NCI-H2171 (cell line): ENCODE results near the gene BTD.

Experiments
- DNase-seq: peaks from one replicate; lab custom pipeline; 2025; lab: John Stamatoyannopoulos, UW

BTD gene

DNA sequence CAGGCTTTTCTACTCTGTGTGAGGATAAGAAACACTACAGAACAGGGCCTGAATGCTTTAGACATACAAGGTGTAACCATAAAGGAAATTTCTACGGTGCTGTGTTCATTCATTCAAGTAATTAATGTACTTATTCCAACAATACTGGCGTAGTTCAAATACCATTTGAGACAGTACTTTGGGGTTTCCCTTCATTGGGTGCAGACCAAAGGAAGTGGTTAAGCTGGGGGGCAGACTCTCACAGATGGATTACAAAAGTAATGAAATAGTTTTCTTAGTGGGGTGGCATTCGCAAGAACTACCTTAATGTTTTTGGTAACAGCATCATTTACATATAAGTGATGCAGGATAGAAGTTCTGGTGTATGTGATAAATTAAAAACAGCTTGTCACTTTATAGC lies 65.9 kb downstream of the BTD start:
- DNase-seq, result no peak

DNA sequence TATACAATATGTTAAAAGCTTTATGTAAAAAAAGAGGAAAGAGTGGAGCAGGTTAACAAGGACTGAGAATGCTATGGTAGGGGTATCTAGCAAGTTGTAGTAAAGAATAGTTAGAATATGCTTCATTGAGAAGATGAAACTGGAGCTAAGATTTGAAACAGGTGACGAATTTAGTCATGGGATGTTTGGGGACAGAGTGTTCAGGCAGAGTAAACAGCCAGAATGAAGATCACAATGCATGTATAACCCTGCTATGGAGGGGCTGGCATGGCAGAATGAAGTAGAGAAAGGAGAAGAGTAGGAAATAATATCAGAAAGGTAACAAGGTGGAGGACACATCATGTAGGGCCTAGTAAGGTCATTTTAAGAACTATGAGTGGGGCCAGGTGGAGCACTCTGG lies 72.0 kb downstream of the BTD start:
- DNase-seq, result no peak

DNA sequence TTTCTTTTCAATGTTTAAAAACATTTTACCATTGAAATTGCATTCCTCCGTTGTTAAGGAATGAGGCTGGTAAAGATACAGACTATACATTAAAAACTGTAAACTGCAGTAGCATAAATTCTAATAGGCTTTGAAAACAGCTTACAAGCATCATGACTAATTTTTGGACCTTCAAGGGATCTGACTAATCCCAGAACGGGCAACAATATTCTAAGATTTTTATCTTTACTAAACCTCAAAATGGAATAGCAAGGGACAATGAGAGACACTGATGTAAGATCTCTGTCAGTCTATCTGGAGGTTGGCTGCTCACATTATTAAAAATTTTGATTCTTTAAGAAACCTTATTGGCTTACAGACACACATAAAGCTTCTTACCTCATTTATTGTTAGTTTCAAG lies 74.7 kb downstream of the BTD start:
- DNase-seq, result no peak

DNA sequence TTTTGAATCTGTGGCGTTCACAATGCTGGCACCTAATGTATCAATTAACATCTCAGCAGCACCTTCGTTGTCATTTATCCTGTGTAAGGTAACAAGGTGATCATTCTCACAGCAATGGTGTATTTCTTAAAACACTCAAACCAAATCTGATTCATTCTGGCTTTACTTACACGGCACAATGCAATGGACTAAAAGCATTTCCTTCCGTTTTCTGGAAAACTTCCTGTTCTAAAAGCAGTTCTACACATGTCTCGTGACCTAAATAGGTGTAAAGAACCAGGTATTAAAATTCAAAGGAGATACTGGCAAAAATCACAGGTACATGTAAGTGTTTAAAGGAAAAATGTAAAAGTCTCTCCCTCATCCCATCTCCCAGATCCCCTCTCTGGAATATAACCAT lies 77.8 kb downstream of the BTD start:
- no peak for DNase-seq

DNA sequence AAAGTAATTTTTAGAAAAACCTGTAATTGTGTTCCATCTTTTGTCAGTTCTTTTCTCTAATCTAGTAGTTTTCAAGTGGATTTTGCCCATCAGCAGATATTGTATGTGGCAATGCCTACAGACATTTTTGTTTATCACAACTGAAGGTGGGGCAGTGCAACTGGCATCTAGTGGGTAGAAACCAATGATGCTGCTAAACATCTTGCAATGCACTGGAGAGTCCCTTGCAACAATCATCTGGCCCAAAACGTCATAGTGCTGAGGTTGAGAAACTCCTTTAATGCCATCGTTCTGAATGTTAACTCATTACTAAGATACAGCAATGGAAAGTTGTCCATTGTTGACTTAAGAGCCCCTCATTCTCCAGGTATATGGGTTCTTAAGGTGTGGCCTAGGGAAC lies 80.1 kb downstream of the BTD start:
- DNase-seq, result no peak

DNA sequence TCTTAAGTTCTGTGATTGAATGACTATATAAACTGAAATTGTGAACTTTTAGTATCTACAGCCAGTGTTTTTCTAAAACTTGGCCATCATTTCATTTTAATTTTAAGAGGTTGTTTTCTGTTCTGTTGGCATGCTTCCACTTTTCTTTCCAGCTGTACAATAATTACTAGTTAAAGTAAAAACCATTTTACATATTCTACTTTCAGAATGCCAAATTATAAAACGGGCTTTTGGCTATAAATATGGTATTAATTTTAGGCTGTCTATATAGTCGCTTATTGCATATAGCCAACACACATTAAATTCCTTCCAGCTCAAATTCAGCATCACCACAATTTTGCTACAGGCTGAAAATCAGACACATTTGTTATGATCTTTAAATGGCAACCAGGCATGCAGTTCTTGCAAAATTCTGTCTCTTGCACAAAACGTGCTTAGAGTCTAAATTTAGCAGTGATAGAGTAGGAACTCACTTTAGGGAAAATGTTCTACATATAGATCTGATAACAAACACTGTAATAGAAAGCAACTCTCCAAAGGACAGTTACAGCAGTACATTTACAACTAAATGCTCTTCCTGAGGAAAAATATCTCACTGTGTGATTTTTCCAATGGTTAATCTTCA lies 81.1 kb downstream of the BTD start:
- no peak for DNase-seq

DNA sequence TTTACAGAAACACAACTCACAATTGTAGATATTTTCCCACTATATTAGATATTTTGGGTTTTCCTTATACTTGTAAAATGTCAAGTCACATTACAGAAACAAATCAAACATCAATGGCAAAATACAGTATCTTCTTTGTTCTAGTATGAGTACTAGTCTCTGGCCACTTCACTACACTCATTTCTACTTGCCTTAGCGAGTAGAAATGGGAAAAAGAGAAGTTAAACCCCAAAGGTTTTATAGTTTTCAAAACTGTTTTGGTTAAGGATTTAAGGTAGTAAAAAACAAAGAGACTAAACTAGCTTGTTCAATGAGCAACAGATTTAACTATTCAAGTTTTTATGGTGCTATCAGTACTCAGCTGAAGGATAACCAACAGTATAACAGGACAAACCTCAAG lies 81.7 kb downstream of the BTD start:
- DNase-seq, result no peak

DNA sequence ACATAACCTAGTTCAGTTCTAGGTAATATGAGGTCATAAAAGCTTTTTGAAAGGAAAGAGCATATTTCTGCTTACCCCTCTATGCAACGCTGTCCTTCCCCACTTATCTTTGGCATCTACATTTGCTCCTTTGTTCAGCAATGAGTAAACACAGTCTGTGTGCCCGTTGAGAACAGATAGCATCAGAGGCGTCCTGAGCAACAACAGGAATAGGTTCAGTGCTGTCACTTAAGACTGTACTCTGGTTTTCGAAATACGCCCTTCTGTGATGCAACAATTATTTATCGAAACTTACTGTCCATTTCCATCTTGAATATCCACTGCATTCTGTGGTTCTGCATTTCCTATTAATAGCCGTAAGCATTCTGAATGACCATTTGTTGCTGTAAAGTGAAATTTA lies 84.4 kb downstream of the BTD start:
- DNase-seq, result no peak

DNA sequence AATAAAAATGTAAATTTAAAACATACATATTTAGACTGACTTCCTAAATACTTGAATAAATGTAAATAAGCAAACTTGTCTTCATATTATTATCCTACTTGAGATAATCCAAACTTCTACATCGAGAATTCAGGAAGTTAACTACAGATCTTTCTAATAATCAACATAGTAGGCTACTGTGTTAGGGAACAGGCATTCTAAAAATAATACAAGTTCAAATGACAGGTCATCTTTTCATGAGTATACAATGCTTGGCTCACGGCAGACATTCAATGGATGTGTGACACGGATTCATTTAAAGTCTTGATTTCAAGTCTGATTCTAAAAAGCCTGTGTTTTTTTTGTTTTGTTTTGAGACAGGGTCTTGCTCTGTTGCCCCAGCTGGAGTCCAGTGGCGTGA lies 88.7 kb downstream of the BTD start:
- DNase-seq, result no peak

DNA sequence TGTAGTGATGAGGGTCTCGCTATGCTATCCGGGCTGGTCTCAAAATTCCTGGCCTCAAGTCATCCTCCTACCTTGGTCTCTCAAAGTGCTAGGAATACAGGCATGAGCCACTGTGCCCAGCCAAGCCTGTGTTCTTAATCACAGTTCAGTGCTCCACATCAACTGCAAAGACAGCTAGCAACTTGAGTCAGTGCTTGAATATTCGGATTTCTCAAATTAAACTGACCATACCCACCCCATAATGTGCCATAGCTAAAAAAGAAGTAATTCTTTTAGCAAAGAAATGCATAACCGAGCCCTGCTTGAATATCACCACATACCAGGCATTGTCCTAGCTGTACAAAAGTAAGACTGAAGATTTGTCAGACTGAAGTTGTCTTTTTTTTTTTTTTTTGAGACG lies 89.2 kb downstream of the BTD start:
- no peak for DNase-seq

DNA sequence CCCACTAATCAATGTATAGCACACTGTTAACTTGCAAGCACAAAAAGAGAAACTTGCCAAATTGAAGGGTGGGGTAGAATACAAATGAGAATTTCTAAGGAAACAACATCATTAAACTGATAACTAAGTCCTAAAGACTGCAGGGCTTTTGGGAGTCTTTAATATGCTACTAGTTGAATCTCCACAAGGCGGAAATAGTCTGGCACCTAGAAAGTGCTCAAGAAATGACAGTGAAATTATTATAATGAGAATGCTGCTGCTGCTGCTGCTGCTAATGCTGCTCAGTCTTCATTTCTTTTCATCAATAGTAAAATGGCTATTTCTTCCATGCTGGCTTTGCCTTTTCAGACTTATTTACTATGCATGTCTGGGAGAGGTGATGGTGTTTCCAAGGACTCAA lies 91.8 kb downstream of the BTD start:
- no peak for DNase-seq

DNA sequence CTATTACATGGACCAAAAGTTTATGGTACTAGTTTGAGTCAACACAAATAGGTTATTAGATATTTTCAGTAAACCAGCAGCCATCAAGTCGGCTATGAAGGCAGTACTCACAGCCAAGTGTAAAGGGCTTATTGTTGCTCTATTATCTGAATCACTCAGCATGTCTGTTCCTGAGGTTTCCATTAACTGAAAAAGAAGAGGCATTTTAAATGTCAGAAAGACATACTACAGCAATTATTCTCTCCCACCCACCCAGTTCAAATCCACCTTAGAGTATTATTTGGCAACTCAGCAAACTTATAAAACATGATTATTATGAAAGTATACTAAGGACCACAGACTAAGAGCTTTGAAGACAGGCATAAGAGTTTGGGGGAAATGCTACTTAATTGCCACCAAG lies 93.1 kb downstream of the BTD start:
- DNase-seq, result no peak
